WI38 (cell line): ENCODE data around the gene XRCC3.

Experiments used
- H3K4me3 ChIP-seq: 2 replicates; pipeline ENCODE4 v1.5.1; 2011; ENCODE audit warnings: low read depth, mild to moderate bottlenecking, control low read depth, low read length
- CTCF ChIP-seq: IDR thresholded peaks from 2 replicates; pipeline ENCODE4 v1.5.1; 2012; ENCODE audit warnings: low read depth, mild to moderate bottlenecking, control low read depth, low read length

XRCC3 gene

GRCh38 chr14:103699901-103700752 lies 15.1 kb downstream of the XRCC3 start:
- no peak for TF ChIP-seq CTCF
- no peak overlapping the region for H3K4me3 ChIP-seq

- no peak for TF ChIP-seq CTCF
- no peak overlapping the region for H3K4me3 ChIP-seq
These were observed 16.0 kb downstream of the XRCC3 start for GRCh38 chr14:103699261-103699661.

- no peak for TF ChIP-seq CTCF
- no peak overlapping the region for H3K4me3 ChIP-seq
These were observed 16.6 kb downstream of the XRCC3 start for GRCh38 chr14:103698380-103699260.

GRCh38 chr14:103697603-103698379 lies 17.5 kb downstream of the XRCC3 start:
- H3K4me3 ChIP-seq = no peak overlapping the region
- TF ChIP-seq CTCF = no peak

GRCh38 chr14:103697206-103697602 lies 18.0 kb downstream of the XRCC3 start:
- no peak for TF ChIP-seq CTCF
- H3K4me3 ChIP-seq = no peak overlapping the region

- no peak for TF ChIP-seq CTCF
- no peak overlapping the region for H3K4me3 ChIP-seq
These were observed 18.7 kb downstream of the XRCC3 start for GRCh38 chr14:103696466-103697071.
